Measurements from ENCODE around the gene GPR78. TPM values are rescaled to one million over a fixed set of nuclear protein-coding genes. Genes with fewer than 3 reads are reported as not detected.
"Not testable (repeated sequence)": the region's sequence is repeated elsewhere in the genome, so short reads cannot be mapped to it uniquely, and the experiment has no call there.

Gene GPR78
- total RNA-seq, 1 donor from 2014 or later, result 7.9 TPM

DNA sequence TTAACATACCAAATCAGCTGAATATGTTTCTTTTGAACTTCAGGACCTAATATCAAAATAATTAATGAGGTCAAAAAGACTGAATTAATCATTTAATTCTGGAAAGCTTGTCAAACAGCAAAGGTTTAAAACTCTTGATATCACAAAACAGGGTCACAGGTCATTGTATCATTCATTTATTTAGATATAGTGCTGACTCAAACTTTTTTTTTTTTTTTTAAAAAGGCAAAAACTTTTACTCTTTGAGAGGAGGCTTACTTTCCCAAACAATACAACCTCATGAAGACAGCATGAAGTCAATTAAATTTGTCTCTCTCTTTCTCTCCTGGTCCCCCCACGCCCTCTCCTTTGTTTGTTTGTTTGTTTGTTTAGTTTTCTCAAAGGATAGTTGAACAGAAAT lies 15.6 kb upstream of the GPR78 start:
- no peak for DNase-seq (ENCODE audit: low spot score)

DNA sequence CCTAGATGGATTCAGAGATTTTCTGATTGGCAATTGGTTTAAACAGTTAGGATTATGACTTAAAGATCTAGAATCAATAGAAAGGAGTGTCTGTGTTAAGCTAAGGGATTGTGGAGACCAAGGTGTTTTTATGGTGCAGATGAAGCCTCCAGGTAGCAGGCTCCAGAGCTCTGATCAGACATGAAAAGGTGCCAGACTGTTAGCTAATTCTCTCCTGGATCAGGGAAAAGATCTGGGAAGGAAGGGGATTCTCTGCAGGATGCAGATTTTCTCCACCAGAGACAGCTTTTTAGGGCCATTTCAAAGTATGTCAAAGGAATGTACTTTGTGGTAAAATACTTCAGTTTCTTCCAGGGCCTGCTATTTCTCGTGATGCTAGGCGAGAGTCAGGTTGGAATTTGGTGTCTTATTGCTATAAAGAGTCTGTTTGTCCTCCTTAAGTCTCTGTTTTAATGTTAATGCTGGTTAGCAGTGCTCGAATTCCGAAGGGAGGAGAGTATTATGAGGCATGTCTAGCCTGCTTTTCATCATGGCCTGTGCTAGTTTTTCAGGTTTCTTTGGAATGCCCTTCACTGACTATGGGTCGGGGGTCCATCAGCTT lies 12.0 kb upstream of the GPR78 start:
- peak; percentile 89 for DNase-seq (ENCODE audit: low spot score)

DNA sequence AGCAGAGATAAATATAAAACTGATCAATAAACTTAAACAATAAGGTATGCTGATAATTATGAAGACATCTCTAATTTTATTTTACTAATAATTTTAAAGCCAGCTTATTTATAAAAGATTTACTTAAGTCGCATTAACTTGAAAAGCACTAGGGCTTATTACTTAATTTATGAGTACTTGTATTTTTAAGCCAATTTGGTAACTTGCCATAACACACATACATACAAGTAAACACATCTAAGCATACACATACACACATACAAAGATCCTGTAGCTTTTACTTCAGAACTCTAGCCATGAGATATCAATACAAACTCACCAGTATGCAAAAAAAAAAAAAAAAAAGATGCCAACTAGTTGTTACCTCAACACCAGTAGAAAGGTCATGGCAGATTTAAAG lies 10.0 kb upstream of the GPR78 start:
- DNase-seq (ENCODE audit: low spot score), result no peak

DNA sequence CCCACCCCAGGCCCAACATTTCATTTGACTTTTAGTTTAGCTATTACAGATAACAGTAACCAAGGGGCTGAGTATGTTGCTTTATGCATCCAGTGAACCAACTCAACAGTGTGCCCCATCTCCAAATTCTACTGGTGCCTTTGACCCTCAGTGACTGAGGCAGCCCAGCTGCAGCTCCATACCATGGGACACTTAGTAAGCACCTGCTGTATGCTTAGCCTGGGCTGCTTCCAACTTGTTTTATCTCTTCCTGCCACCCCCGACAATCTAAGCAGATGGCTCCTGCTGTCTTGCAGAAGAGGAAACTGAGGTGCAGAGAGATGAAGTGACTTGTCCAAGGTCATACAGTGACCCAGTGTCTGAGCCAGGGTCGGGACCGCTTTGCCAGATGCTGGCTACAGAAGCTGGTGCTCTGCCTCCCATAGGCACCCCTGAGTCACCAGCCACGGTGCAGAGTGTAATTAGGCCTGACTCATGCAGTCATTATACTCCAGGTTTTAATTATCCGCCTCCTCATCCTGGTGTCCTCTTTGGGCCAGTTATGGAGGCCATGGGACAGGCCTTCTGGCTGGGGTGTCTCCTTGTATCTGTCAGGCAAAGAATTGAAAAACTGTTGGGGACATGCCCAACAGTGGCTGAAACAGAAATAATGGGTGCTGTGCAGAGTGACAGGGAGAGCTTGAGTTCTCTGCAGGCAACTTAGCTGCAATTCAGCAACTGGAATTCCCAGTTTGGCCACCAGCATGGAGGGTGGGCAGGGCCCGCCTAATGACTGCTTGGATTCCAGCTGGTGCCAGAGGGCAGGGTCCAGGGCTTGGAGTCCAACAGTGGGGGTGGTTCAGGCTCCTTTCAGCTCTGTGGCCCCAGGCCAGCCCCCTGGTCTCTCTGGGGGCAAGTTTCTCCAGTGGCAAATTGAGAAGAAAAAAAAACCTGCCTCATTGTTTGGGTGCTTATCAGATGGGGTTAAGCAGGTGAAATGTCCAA lies 8.2 kb upstream of the GPR78 start:
- no peak for DNase-seq (ENCODE audit: low spot score)

DNA sequence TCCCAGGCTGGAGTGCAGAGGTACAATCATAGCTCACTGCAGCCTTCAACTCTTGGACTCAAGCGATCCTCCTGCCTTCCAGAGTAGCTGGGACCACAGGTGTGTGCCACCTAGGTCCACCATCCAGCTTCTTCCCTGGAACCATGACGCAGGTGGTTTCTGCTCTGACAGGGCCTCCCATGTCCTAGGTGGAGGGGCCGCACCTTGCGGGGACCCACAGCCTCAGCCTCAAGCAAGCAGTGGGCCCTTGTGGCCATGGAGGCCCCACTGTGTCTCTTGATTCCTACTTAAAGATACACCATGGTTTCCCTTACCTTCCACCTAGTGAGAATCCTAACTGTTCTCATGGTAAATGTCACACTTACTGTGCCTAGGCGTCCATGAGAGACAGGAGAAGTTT lies 6.9 kb upstream of the GPR78 start:
- no peak for DNase-seq (ENCODE audit: low spot score)

DNA sequence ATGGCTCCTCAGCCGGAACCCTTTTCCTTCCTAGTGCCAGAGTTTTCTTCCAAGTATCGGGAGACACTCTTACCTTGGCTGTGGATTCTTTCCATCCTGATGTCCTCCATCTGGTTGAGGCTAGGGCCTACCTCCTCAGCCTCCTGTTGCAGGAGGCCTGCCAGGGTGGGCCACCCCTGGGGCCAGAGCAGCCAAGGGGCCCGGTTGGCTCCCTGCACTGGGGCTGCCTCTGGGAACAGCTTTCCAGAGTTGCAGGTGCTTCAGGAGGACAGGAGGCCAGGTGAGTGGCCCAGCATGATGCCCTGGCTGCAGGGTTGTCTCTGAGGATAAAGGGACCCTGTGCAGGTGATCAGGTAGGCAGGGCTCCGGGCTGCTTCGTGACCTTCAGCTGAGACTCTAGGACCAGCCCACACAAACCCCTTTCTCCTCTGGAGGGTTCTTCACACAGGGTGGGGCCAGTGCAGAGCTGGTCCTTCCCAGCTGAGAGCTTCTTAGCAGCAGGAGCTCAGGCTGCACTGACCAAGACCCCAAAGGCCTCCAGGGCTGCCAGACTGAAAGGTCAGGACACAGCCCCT lies 5.3 kb upstream of the GPR78 start:
- DNase-seq (ENCODE audit: low spot score), result no peak

DNA sequence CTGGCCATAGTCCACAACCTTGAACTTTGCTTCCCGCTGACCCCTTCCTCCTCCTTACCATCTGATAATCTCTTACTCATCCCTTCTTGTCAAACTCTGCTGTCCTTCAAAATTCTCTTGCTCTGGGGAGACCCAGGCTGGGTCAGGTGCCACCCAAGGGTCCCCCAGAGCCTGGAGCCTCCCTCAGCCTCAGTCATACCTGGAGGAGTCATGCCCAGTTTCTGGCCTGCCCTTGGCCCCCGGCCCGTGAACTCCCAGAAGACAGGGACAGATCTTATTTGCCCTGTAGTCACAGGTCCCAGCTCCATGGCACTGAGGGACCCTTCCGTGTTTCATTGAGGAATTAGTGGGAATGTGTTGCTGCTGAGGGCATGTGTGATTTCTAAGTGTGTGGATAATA lies 4.7 kb upstream of the GPR78 start:
- DNase-seq (ENCODE audit: low spot score), result no peak

DNA sequence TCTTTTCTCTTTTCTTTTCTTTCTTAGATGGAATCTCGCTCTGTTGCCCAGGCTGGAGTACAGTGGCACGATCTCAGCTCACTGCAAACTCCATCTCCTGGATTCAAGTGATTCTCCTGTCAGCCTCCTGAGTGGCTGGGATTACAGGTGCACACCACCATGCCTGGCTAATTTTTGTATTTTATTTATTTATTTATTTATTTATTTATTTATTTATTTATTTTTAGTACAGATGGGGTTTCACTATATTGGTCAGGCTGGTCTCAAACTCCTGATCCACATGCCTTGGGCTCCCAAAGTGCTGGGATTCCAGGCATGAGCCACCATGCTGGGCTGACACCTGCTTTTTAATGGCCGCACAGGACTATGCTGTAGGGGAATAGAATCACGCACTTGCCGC lies 3.6 kb upstream of the GPR78 start:
- not testable (repeated sequence) for DNase-seq (ENCODE audit: low spot score)

DNA sequence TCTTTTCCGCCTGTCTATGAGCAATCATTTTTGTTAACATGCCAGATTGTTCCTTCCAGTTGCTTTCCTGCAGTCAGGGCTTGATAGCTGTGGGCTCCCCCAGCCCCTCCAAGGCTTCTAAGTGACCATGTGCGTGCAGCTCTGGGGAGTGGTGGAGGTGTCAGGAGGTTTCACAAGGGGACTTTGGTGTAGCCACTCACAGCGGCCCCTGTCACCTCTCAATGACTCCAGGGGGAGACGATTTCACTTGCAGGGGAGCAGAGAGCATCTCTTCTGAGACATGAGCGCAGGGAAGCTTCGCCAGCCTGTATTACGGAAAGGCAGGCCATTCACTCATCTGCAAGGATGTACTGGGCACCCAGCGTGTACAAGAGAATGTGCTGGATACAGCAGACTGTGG lies 3.1 kb upstream of the GPR78 start:
- no peak for DNase-seq (ENCODE audit: low spot score)

DNA sequence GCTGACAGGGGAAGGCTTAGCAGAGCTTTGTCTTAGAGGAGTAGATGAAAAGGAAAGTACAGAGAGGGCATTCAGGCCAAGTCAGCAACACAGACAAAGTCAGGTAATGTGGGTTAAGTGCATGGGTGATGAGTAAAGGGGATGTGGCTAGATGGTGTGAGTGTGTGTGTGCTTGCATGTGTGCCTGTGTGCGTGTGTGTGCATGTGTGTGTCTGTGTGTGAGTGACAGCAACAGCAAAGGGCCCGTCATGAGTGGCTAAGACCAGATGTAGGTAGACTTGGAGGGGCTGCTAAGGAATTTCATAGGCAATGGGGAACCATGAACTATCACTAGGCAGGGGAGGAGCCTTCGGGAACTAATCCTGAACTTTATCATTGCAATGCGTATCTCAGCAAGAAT lies 2.2 kb upstream of the GPR78 start:
- no peak for DNase-seq (ENCODE audit: low spot score)

DNA sequence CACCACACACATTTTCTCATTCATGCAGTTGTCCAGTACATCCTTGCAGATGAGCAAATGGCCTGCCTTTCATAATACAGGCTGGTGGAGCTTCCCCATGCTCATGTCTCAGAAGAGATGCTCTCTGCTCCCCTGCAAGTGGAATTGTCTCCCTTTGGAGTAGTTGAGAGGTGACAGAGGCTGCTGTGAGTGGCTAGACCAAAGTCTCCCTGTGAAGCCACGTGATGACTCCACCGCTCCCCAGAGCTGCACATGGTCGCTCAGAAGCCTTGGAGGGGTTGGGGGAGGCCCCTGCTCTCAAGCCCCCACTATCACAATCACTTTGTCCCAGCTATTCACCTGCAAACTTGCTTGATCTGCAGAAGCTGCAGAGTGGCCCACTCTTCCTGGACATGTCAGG lies 1.5 kb upstream of the GPR78 start:
- no peak for DNase-seq (ENCODE audit: low spot score)

DNA sequence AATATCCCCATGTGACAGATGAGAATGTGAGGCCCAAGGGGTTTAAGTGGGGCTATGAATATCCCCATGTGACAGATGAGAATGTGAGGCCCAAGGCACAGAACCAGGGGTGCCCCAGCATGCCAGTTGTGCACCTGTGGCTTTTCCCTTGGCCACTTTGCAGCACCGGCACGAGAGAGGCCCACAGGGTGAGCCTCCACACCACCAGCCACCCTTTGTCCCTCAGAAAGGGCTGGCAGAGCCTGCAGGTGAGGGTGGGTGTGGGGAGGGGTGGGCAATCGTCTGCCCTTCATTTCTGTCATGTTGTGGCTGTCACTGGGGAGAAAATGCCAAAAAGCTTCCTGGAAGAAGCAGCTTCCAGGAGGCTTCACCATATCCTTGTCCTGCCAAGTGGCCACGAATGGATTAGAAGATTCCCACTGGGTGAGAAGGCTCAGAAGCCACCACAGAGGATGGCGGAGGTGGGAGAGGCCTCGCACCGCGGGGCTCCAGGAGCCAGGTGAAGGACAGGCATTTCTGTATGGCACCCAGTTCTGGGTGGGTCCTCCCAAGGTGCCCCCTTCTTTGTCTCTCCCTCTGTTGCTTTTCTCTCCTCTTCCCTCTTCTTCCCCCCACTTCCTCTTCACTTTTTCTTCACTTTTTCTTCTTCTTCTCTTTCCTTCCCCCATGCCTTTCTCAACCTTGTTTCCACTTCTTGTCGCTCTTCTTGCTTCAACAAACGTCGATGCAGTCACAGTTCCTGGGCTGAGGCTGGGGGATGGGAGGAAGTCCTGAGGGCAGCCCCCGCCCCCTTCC lies 469 bp upstream of the GPR78 start:
- DNase-seq (ENCODE audit: low spot score), result no peak

DNA sequence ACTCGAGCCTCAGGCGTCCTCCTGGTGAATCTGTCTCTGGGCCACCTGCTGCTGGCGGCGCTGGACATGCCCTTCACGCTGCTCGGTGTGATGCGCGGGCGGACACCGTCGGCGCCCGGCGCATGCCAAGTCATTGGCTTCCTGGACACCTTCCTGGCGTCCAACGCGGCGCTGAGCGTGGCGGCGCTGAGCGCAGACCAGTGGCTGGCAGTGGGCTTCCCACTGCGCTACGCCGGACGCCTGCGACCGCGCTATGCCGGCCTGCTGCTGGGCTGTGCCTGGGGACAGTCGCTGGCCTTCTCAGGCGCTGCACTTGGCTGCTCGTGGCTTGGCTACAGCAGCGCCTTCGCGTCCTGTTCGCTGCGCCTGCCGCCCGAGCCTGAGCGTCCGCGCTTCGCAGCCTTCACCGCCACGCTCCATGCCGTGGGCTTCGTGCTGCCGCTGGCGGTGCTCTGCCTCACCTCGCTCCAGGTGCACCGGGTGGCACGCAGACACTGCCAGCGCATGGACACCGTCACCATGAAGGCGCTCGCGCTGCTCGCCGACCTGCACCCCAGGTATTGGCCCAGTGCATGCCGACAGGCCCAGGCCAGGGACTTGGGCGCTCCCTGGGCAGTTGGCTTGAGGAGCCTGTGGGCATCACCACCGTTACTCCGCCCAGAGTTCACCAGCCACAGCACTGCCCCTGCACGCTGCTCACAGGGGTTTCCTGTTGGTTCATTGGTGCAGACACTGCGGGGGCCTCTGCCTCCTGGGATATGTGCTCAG lies 1.1 kb downstream of the GPR78 start:
- no peak for DNase-seq (ENCODE audit: low spot score)

DNA sequence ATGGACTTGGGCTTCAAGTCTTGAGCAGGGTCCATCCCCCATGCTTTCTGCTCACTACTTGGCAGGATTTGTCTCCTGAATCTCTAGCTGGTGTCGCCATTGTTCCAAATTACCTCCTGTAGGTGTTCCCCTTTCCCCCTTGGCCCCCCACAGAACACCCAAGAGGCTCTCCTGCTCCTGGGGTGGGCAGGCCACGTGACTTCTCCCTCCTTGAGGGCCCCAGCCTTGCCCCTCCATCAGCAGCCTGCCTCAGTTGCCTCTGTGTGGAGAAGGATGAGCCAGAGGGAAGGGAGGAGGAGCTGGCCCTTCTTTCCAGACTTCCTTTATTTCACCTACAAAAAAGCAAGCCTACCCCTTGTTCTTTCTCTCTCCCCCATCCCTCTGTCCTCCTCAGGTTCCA lies 1.8 kb downstream of the GPR78 start:
- DNase-seq (ENCODE audit: low spot score), result no peak

DNA sequence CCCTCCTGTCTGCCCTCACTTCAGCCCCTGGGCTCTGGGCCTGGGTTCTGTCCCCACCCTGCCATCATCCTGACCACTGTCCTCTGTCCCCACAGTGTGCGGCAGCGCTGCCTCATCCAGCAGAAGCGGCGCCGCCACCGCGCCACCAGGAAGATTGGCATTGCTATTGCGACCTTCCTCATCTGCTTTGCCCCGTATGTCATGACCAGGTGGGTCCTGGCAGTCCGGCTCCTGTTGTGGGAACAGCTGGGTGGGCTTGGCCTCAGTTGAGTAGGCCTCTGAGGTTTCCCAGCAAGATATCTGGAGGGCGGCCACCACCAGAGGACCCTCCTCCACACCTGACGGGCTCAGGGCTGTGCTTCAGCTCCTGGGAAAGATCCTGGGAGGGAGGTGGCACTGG lies 2.2 kb downstream of the GPR78 start:
- DNase-seq (ENCODE audit: low spot score), result no peak

DNA sequence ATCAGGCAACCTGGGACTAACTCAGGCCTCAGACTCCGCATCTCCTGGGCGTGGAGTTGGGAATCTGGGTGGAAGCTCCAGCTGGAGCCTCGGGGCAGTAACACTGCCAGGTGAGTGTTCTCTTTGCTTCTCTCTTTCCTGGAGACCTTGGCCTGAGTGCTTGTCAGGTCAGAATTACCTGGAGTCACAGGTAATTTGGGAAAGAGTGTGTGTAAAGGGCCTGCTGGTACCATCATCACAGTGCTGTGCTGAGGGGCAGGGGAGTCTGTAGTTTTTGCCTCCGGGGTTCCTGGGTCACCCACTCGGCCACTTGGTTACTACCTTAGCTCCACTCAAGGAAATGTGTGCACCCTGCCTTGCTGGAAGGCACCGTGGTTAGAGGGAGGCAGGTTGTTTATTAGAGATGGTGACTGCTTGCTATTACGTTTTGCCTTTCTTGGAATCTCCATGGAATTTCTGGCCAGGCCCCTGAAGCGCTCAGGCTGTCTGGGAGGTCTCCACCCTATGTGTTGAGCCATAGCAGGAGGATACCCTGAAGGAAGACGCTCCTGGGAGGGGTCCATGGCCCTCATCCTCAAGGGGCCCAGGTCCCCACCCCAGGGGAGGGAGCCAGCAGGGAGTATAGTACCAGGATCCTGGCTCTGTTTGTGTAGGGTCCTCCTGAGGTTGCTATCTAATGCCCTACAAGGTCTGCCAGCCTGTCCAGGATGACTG lies 2.9 kb downstream of the GPR78 start:
- no peak for DNase-seq (ENCODE audit: low spot score)

DNA sequence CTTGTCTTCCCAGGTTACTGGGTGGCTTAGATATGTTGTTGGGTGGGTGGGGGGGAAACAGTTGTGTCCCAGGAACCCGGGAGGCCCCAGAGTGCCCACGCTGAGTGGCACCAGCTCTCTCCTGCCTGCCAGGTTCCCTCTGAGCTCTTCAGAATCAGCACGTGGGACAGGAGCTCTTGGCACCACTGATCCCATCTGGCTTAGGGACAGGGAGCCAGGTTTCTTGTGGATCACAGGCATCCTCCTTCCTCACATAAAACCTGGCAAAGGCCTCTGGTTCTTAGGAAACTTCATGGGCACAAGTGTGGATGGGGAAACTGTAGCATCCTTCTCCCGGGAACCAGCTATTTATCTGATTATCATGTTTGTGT lies 3.4 kb downstream of the GPR78 start:
- no peak for DNase-seq (ENCODE audit: low spot score)

DNA sequence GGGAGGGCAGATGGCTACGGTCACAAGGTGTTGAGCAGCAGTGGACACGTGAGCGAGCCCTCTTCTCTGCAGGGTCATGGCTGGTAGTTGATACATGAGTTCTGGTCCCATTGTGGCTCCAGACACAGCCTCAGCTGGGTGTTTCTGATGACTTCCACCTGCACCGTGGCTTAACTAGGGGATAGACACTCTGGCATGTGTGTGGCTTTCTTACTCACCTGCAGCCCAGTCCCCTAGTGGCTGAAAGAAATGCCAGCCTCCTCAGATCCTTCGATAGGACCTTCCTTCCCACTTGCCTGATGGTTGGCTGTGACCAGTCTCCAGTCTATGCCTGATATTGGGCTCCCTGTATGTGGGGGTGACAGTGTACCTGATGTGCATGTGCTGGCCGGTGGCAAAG lies 5.0 kb downstream of the GPR78 start:
- no peak for DNase-seq (ENCODE audit: low spot score)

DNA sequence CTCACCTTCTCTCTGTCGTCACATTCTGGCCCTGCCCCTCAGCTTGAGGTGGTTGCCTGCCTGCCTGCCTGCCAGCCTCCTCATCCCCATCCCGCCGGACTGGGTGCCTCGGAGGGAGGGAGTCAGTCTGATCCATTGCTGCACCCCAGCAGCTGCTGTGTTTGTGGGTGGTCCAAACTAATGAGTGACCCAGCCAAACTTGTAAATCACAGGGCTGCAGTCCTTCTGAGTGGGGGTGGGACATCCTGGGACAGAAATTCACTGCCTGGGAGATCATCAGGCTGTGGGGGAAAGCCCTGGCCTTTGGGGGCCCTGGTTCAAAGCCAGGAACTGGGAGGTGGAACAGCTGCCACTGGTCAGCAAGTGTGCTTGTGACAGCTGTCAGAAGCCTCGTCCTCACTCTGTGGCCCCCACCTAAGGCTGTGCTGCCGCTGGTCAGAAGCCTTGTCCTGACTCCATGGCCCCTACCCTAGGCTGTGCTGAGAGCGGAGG lies 5.6 kb downstream of the GPR78 start:
- DNase-seq (ENCODE audit: low spot score), result no peak

DNA sequence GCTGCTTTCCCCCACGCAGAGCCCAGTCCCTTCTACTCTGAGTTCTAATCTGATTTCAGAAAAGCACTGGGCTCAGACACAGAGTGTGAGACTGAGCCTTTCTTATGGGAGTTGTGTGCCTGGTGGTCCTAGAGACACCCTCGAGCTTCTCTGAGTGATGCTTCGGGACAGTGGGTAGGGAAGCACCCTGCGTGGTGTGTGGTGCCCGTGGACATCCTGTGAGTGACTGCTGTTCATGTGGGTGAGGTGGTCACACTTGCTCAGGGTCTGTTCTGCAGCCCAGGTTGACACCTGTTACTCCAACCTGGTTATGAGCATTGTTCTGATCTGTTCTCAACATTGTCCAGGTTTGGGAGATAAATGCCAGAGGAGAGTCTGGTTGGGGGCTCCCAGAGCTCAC lies 6.1 kb downstream of the GPR78 start:
- DNase-seq (ENCODE audit: low spot score), result no peak

Data from umbilical cord (tissue), 2 donors.